8988T (cell line): ENCODE measurements around the gene LHX6.

Experiments
- DNase-seq: peaks from one replicate; pipeline ENCODE4 v3.0.0; 2011

LHX6 gene

GRCh38 chr9:122228568-122229484 lies at the start of gene LHX6:
TSS of gene LHX6 (minus strand) at chr9:122228957. CDS start at chr9:122228740, 217 bp downstream.
- DNase-seq: no peak

GRCh38 chr9:122277285-122277897 lies 48.6 kb upstream of the LHX6 start:
- DNase-seq: no peak

GRCh38 chr9:122276096-122276495 lies 47.3 kb upstream of the LHX6 start:
- DNase-seq: no peak

GRCh38 chr9:122274055-122274454 lies 45.3 kb upstream of the LHX6 start:
- no peak for DNase-seq

GRCh38 chr9:122268041-122268814 lies 39.5 kb upstream of the LHX6 start:
- no peak for DNase-seq

GRCh38 chr9:122265149-122265915 lies 36.6 kb upstream of the LHX6 start:
- DNase-seq: no peak

- DNase-seq: peak; percentile 71
These were observed 35.8 kb upstream of the LHX6 start, which contains the start of the genes MRRF and RBM18 for GRCh38 chr9:122264360-122265148. TSS of gene MRRF (plus strand) at chr9:122264882. CDS start at chr9:122270892, 6,010 bp downstream. TSS of gene RBM18 (minus strand) at chr9:122264840. CDS start at chr9:122261492, 3,348 bp downstream.

- no peak for DNase-seq
These were observed 35.1 kb upstream of the LHX6 start for GRCh38 chr9:122263699-122264349.

GRCh38 chr9:122262073-122262472 lies 33.3 kb upstream of the LHX6 start:
- DNase-seq: no peak

- DNase-seq: no peak
These were observed 32.7 kb upstream of the LHX6 start for GRCh38 chr9:122261469-122261881.

- no peak for DNase-seq
These were observed 30.2 kb upstream of the LHX6 start for GRCh38 chr9:122258886-122259415.

- no peak for DNase-seq
These were observed 27.4 kb upstream of the LHX6 start for GRCh38 chr9:122256206-122256605.

GRCh38 chr9:122254761-122255160 lies 26.0 kb upstream of the LHX6 start:
- no peak for DNase-seq

GRCh38 chr9:122252796-122253195 lies 24.0 kb upstream of the LHX6 start:
- DNase-seq: no peak

- DNase-seq: no peak
These were observed 22.6 kb upstream of the LHX6 start for GRCh38 chr9:122251351-122251750.

GRCh38 chr9:122248448-122248865 lies 19.7 kb upstream of the LHX6 start:
- DNase-seq: no peak

GRCh38 chr9:122246666-122247065 lies 17.9 kb upstream of the LHX6 start:
- no peak for DNase-seq

GRCh38 chr9:122244349-122244748 lies 15.6 kb upstream of the LHX6 start:
- DNase-seq: no peak

GRCh38 chr9:122239722-122240121 lies 11.0 kb upstream of the LHX6 start:
- no peak for DNase-seq

GRCh38 chr9:122236681-122237080 lies 7.9 kb upstream of the LHX6 start:
- DNase-seq: no peak
